ENCODE results near the gene LSM14A.
"Not testable (repeated sequence)": the region's sequence is repeated elsewhere in the genome, so short reads cannot be mapped to it uniquely, and the experiment has no call there.

Gene LSM14A

DNA sequence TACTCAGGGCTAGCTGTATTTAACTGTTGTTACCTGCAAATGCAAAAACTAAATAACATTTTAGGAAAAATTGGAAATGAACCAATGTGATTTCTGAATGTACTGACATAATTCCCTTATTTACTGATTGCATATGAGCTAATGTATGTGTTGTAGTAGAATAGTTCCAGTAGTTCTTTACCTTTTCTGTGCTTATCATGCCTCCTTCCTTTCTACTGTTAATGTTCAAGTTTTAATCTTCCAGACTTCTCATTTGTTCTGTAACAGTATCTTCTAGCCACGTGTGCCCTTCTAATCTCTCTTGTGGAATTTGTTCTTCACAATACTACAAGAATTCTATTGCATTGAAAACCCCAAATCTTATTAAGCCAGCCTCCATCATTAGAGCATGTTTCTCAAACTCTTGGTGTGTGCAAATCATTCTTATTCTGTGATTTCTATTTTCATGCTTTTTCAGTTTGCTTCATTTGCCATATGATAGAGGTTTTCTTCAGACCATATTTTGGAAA, 17.7 kb downstream of the LSM14A start:
- no peak for DNase-seq (ENCODE audit: low read depth)

DNA sequence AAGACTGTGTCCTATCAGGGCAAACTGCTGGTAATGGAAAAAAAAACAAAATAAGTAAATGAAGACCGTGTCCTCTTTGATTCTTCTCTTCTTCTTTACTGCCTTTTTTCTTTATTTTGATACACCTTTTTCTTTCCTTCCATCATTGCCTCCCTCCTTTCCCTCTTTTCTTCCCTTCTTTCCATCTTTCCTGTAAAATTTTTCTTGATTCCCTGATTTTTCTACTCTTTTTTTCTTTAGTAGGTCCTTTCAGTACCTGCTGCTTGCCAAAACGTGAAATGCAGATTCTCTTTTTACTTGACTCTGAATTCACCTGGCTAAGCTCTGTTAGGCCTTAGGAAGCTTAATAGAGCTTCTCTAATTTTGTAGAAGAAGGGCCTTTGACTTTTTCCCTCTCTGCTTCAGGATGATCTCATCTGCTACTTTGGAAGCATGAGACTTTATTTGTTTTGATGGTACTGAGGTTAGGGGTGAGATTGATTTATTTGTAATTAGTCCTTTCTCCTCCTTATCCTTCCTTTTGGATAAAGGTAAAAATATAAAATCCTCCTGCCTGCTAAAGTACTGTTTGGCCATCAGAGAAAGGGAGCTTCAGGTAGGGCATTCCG, 19.2 kb downstream of the LSM14A start:
- DNase-seq (ENCODE audit: low read depth) = no peak

DNA sequence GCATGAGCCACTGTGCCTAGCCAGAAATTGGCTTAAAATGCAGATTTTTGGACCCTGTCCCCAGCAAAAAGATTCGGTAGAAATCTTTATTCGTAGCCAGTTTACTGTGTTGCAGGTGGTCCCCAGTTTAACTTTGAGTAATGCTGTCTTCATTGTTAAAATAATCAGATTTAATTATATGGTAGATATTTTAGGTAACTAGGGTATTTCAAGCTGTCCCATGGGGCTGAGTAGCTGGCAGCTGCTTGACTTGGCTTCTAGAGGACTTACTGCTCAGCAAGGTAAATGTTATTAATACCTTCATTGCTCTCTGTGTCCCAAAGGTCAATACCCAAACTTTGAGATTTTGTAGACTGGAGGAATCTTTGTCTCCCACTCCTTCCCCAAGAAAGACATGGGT, 21.1 kb downstream of the LSM14A start:
- no peak for DNase-seq (ENCODE audit: low read depth)

DNA sequence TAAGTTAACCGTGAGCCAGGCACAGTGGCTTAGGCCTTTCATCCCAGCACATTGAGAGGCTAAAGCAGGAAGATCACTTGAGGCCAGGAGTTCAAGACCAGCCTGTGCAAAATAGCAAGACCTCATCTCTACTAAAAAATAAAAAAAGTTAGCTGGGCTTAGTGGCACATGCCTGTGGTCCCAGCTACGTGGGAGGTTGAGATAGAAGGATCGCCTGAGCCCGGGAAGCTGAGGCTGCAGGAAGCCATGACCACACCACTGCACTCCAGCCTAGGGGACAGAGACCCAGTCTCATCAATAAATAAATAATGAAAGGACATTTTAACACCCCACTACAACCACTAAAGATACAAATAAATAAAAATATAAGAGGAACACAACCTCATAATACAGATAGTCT, 21.6 kb downstream of the LSM14A start:
- no peak for DNase-seq (ENCODE audit: low read depth)

DNA sequence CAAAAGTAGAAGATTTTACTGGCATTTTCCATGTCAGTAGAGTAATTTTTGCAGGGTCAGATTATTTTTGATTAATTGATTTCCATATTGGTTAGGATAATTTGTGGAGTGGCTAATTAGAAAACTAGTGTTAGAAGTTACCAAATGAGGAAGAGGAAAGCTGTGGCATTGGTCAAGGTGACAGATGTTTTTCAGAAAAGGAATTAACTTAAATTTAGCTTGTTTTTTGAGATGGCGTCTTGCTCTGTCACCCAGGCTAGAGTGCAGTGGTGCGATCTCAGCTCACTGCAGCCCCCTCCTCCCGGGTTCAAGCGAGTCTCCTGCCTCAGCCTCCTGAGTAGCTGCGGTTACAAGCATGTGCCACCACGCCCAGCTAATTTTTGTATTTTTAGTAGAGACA, 28.8 kb downstream of the LSM14A start:
- no peak for DNase-seq (ENCODE audit: low read depth)

DNA sequence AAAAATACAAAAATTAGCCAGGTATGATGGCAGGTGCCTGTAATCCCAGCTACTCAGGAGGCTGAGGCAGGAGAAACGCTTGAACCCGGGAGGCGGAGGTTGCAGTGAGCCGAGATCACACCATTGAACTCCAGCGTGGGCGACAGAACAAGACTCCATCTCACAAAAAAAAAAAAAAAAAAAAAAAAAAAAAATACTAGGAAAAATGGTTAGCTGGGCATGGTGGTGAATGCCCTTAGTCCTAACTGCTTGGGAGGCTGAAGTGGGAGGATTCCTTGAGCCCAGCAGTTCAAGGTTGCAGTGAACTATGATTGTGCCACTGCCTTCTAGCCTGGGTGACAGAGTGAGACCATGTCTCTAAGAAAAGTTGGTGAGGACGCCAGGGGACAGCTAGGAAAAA, 33.0 kb downstream of the LSM14A start:
- not testable (repeated sequence) for DNase-seq (ENCODE audit: low read depth)

DNA sequence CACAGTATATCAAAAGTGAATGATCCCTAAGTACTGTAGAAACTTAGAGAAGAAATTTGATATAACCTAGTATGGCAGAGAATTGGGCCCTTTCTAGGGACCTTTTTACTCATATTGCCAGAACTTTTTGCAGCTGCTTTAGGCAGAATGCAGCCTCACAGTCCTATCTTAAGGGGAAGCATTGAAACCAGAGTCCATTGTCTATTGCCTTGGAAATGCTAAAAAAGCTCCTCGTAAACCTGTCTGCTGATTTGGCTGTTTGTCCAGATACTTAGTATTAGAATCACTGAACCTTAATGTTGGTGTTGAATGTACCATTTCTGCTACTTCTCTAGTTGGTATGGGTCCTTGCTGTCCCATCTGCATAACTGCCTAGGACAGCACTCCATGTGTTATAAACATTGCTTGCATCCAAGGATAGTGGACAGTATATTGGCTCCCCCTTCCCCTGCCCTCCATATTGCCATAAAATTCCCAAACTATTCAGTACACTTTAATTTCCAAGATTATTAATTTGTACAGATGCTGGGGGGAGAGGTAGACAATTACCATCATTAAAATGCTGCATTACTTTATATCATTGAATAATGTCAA, 36.1 kb downstream of the LSM14A start:
- no peak for DNase-seq (ENCODE audit: low read depth)

DNA sequence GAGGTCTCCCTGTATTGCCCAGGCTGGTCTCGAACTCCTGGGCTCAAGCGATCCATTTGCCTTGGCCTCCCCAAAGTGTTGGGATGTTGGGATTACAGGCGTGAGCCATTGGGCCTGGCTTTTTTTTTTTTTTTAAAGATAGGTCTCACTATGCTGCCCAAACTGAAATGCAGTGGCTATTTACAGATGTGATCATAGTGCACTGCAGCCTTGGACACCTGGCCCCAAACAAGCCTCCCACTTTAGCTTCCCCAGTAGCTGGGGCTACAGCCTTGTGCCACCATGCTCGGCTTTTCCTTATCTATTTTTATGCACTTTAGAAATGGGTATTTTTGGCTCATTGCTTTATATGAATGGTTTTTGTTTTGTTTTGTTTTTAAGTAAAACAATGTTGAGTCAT, 37.4 kb downstream of the LSM14A start:
- no peak for DNase-seq (ENCODE audit: low read depth)

DNA sequence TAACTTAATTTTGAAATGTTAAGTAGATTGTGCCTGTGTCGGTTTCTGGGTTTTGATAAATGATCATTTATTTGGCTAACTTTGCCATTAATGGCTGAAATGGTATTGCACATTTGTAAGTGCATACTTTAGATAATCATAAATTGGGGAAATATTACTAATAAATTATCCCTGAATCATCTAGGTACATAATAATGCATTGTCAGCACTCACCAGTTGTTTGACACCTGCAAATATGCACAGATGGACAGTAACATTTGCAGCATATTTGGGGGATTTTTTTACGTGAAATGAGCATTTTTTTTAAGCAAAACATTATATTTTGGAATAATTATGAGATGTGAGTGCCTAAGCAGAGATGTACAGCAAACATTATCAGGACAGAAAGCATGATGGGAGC, 41.0 kb downstream of the LSM14A start:
- DNase-seq (ENCODE audit: low read depth) = no peak

DNA sequence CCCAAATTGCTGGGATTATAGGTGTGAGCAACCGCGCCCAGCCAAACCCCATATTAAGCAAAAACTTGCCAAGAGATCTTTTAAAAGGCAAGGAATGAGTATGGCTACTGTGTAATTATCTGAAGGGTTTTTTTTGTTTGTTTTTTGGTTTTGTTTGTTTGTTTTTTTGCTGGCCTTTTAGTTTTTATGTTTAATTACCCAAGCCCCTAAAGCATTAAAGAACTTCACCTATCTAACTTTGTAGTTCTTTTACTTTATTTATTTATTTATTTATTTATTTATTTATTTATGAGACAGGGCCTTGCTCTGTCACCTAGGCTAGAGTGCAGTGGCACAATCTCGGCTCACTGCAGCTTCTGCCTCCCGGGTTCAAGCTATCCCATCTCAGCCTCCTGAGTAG, 41.7 kb downstream of the LSM14A start:
- no peak for DNase-seq (ENCODE audit: low read depth)

DNA sequence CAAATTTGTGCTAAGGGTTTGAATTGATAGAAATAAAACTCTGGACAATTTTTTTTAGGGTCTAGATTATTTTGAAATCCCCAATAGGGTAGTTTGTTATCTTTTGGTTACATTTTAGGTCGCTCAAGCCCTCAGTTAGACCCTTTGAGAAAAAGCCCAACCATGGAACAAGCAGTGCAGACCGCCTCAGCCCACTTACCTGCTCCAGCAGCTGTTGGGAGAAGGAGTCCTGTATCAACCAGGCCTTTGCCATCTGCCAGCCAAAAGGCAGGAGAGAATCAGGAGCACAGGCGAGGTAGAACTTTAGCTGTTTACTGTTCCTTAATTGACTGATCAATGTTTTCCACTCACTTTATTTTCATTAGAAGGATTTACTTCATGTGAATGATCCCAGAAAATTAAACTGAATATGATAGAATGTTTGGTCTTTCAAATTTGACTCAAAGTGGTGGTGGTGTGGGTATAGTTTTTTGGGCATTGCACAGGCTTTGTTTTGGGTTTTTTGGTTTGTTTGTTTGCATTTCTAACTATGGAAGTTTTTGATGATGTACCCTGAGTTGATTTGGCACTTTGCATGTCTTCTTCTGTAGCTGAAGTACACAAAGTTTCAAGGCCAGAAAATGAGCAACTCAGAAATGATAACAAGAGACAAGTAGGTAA, 42.8 kb downstream of the LSM14A start:
- DNase-seq (ENCODE audit: low read depth) = no peak

DNA sequence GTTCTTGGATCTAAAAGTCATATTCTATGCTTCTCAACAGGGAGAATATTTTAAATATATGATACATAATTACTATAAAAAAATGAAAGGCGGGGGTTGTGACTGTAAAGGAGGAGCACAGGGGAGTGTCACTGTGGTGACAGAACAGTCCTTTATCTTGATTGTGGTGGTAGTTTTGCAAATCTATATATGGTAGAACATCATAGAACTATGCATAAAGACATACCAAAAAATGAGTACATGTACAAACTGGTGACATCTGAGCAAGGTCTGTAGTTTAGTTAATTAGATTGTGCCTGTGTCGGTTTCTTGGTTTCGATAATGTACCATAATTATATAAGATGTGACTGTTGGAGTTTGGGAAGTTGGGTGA, 43.3 kb downstream of the LSM14A start:
- no peak for DNase-seq (ENCODE audit: low read depth)

DNA sequence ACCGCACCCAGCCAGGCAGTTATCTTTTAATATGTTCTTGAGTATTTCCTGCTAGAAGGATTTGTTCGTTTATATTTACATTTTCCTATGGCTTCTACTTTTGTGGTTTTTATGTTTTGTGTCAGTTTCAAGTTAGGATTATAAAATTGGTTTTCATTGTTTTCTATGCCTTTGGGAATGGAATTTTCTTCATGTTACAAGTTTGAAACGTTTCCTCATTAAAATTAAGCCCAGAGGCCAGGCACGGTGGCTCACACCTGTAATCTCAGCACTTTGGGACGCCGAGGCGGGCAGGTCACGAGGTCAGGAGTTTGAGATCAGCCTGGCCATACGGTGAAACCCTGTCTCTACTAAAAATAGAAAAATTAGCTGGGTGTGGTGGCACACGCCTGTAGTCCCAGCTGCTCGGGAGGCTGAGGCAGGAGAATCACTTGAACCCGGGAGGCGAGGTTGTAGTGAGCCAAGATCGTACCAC, 44.5 kb downstream of the LSM14A start:
- DNase-seq (ENCODE audit: low read depth) = not testable (repeated sequence)

DNA sequence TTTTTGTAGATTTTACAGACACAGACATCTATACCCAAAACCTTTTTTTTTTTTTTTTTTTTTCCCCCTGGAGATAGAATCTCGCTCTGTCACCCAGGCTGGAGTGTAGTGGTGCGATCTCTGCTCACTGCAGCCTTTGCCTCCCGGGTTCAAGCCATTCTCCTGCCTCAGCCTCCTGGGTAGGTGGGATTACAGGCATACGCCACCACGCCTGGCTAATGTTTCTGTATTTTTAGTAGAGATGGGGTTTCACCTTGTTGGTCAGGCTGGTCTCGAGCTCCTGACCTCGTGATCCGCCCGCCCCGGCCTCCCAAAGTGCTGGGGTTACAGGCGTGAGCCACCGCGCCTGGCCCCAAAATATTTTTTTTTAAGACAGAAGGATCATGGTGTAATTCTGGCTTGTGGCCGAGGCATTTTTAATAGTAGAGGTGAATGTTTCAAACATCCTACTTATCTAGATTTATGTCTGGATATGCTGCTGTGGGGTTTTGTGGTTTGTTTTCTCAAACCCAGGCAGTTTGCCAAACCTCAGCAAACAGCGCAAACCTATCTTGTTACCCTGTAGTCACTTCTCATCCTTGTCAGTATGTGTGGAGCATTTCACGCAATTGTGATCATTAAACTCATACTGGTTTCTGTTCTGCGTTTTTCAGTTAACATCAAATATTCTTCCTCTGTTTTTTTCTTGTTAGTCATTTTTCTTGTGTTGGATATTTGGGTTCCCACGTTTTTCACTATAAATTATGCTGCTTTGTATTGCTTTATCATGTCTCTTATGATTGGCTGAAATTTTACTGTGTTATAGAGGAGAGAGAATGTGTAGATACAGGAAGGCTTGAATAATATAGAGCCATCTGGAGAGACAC, 45.9 kb downstream of the LSM14A start:
- peak; percentile 76 for DNase-seq (ENCODE audit: low read depth)

DNA sequence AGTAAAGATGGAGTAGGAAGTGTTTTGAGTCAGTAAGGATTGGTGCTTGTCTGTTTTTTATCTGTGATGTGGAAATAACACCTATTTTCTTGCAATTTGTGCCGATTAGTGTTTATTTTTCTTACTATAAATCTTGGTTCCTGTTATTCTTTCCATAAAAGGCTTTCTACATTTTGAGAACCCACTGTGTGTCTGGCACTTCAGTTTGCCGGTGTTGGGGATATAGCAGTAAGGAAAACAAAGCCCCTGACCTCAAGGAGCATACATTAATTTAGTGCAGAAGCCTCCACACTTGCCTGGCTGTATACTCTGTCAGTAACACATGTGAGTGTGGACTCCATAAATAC, 46.5 kb downstream of the LSM14A start:
- no peak for DNase-seq (ENCODE audit: low read depth)

DNA sequence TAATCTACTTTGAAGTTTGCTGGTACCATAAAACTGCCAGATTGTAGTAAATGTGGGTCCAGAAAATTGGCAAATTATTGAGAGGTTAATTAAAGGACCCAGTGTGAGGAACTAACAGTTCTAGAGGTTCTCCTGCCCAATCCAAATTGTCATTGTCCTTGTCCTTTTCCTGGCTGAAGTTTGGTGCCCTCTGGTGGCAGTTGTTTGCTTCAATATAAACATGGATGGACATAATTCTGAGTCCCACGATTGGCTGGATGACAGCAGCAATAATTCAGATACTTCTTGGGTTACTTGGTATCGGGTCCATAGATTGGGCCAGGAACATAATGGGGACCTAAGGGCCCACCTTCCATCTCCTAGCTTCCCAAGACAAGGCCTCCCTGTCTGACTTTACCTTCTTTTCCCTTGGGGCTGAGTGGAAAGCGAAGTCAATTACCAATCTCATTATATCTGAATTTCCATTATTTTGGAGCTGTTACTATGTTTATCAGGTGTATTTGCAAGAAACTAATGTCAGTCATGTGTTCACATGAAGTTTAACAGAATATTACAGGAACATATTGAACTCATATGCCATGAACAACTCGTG, 48.3 kb downstream of the LSM14A start:
- no peak for DNase-seq (ENCODE audit: low read depth)

DNA sequence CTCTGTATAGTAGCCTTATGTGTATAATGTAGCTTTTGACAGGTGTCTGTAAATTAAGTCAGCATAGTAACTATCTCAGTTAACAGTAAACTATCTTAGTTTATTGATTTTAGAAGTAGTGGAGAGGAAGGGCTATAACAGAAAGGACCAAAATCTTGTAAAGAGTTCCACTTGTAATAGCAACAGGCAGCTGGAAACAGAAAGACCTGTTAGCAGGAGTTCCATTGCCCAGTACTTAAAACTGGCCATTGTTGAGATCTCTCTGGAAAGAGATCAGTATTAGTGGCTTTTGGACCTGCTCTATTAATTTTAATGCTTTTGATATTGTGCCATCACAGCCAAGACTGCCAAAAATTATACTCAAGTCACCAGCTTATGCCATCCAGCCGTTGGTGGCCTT, 50.1 kb downstream of the LSM14A start:
- no peak for DNase-seq (ENCODE audit: low read depth)

DNA sequence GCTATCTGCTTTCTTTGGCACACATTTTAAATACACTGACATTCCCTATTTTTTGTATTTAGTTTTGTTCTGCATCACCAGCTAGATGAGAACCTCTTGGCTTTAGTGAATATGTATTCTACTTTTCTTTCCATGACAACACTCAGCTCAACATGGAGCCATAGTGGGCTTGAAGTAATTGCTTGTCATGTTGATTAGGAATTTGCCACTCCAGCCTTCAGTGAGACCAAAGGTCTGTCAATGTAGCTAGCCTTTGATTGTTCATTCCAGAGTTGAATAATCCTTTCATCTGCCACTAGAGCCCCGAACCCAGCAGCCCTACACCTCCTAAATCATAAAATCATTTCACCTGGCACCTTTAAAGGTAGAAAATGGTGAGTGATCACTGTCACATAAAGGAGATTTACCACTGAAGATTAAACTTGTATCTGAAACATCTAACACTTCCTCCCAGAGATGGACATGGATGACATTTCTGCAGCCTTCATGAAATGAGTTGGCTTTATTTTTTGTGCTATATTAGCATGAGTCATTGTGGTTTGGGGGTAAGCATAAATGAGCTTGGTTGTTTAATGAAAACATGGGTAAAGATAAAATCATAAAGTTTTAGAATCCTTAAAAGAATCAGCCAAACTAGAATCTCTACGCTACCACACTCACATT, 52.8 kb downstream of the LSM14A start:
- DNase-seq (ENCODE audit: low read depth) = no peak

DNA sequence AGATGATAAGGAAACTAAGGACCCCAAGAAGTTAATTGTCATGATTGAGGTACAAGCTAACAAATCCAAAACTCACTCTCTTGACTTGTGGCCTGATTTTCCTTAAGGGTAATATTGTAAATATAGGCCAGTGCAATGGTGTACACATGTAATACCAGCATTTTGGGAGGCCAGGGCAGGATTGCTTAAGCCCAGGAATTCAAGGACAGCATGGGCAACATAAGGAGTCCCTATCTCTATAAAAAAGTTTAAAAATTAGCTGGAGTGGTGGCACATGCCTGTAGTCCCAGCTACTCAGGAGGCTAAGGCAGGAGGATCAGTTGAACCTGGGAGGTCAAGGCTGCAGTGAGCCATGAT, 53.3 kb downstream of the LSM14A start:
- no peak for DNase-seq (ENCODE audit: low read depth)

DNA sequence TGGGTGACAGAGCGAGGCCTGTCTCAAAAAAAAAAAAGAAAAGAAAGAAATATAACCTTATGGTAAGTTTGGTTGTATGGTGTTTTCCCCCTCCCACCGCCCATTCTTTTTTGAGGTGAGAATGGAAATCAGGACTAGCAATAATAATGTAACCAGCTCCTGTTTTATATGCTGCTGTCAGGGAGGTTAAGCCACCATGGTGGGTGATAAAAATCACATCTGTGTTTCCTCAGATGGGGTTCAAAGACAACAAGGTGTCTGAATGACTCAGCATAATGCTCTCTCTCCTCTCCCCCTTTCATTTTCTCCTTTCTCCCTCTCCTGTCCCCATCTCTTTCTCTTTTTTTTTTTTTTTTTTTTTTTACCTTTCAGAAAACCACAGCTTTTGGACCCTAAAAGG, 53.7 kb downstream of the LSM14A start:
- DNase-seq (ENCODE audit: low read depth) = no peak

DNA sequence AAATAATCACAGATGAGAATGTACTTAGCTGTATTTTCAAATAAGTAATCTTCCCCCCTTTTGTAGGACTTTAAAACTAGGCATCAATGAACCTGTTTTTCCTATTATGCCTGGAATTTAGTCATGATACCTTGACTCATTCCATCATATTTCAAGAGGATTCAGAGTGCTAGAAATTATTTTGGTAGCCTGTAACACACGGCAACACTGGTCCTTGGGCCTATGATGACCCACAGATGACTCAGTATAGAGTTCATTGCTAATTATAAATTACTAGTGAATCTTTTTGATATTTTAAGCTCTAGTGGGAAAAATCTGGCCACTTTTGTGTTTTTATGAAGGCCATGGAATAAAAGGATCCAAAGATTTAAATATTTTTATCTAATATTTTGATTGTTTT, 56.0 kb downstream of the LSM14A start:
- DNase-seq (ENCODE audit: low read depth) = no peak

DNA sequence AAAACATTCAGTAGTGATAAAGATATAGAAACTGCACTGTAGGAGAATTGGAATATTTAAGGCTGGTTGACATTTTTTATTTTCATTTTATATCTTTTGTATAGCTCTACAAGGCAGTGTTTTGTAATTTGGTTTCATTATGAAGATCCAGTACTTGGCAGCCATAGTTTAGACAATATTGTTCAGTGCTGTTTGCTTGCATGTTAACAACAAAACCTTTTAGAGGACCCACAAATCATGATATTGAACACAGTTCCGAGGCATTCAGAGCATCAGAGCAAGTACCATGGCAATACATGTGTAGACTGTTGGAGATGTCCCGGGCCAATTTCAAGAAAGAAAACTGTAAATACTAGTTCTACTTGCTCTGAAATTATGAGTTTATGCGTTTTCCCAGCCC, 56.5 kb downstream of the LSM14A start:
- DNase-seq (ENCODE audit: low read depth) = no peak

Data from HS-5 (cell line).